Measurements from ENCODE around the gene DPH7.
A peak's percentile ranks its signal among the peaks of the same experiment; 100 is the strongest.
"Not testable (repeated sequence)": the region's sequence is repeated elsewhere in the genome, so short reads cannot be mapped to it uniquely, and the experiment has no call there.

DPH7 gene

GRCh38 chr9:137578518-137579258 lies at the start of gene DPH7:
TSS of gene DPH7 (minus strand) at chr9:137578925. CDS start at chr9:137578777, 148 bp downstream.
- peak; percentile 87 for DNase-seq

GRCh38 chr9:137627406-137627805 lies 48.7 kb upstream of the DPH7 start:
- not testable (repeated sequence) for DNase-seq

GRCh38 chr9:137626464-137626863 lies 47.7 kb upstream of the DPH7 start:
- no peak for DNase-seq

- not testable (repeated sequence) for DNase-seq
Observed at GRCh38 chr9:137622211-137622610, 43.5 kb upstream of the DPH7 start.

GRCh38 chr9:137621131-137621757 lies 42.5 kb upstream of the DPH7 start:
- DNase-seq, result no peak

- DNase-seq, result no peak
Observed at GRCh38 chr9:137620581-137620980, 41.9 kb upstream of the DPH7 start.

GRCh38 chr9:137620048-137620405 lies 41.3 kb upstream of the DPH7 start:
- no peak for DNase-seq

GRCh38 chr9:137619240-137620047 lies 40.7 kb upstream of the DPH7 start:
- no peak for DNase-seq

GRCh38 chr9:137618105-137619067 lies 39.7 kb upstream of the DPH7 start, which contains the start of gene EHMT1:
TSS of gene EHMT1 (plus strand) at chr9:137619005. CDS start at chr9:137619029, 24 bp downstream.
- peak; percentile 61 for DNase-seq

- DNase-seq, result no peak
Observed at GRCh38 chr9:137615387-137615871, 36.7 kb upstream of the DPH7 start.

- no peak for DNase-seq
Observed at GRCh38 chr9:137614631-137615386, 36.1 kb upstream of the DPH7 start.

- DNase-seq, result no peak
Observed at GRCh38 chr9:137613738-137614523, 35.2 kb upstream of the DPH7 start.

GRCh38 chr9:137613259-137613658 lies 34.5 kb upstream of the DPH7 start:
- no peak for DNase-seq

GRCh38 chr9:137612741-137613142 lies 34.0 kb upstream of the DPH7 start:
- no peak for DNase-seq

- peak; percentile 97 for DNase-seq
Observed at GRCh38 chr9:137611623-137612609, 33.2 kb upstream of the DPH7 start.

GRCh38 chr9:137610944-137611343 lies 32.2 kb upstream of the DPH7 start:
- DNase-seq, result no peak

GRCh38 chr9:137607141-137607857 lies 28.6 kb upstream of the DPH7 start:
- DNase-seq, result no peak

GRCh38 chr9:137606734-137607138 lies 28.0 kb upstream of the DPH7 start:
- no peak for DNase-seq

All from NCI-H226 (cell line).